ENCODE data around the gene UBC.

DNA sequence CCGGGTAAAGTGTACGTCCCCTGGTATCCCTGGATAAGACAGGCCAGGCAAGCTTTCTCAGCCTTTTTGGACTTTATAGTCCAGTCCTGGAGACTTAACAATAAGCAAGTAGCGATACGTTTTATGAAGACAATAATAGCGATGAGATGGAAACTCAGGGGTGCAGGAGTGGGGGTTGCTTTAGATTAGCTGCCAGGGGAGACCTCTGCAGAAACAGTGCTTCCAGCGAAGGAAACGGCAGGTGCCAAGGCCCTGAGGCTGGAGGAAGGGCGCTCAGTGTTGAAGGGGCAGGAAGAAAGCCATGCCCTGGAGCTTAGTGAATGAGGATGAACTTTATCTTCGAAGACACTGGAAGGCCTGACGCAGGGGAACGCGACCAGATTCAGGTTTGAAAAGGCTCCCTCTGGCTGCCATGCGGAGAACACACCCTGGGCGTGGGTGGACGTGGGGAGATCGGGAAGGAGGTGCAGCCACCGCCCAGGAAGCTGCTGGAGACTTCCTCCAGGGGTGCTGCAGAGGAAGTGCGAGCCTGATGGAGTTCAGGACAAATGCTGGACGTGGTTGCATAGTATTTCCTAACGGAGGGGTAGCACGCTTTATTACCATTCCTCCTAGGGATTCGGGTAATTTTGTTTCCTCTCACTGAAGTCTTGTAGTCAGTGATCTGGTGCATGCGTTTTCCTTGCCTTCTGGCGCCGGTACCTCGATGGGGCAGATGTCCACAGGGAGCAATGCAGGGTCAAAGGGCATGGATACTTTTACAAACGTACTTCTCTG, 26.1 kb upstream of the UBC start:
- TF ChIP-seq, protein P1, sequence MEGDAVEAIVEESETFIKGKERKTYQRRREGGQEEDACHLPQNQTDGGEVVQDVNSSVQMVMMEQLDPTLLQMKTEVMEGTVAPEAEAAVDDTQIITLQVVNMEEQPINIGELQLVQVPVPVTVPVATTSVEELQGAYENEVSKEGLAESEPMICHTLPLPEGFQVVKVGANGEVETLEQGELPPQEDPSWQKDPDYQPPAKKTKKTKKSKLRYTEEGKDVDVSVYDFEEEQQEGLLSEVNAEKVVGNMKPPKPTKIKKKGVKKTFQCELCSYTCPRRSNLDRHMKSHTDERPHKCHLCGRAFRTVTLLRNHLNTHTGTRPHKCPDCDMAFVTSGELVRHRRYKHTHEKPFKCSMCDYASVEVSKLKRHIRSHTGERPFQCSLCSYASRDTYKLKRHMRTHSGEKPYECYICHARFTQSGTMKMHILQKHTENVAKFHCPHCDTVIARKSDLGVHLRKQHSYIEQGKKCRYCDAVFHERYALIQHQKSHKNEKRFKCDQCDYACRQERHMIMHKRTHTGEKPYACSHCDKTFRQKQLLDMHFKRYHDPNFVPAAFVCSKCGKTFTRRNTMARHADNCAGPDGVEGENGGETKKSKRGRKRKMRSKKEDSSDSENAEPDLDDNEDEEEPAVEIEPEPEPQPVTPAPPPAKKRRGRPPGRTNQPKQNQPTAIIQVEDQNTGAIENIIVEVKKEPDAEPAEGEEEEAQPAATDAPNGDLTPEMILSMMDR (IDR thresholded peaks at IDR 0.05): peak; percentile 61 to 95 (median 75)
- TF ChIP-seq POLR2AphosphoS5 (IDR thresholded peaks at IDR 0.05; ENCODE audit: insufficient read depth in 1 of 2, low read depth in 1 of 2) (peak; percentile 71 to 94), POLR2A (IDR thresholded peaks at IDR 0.05) (no peak)

All from vagina (tissue), 2 donors.